ENCODE measurements around the gene KRT15. TPM values are rescaled to one million over a fixed set of nuclear protein-coding genes. Genes with fewer than 3 reads are reported as not detected.
A peak's percentile ranks its signal among the peaks of the same experiment; 100 is the strongest.

Gene KRT15
- total and polyA plus RNA-seq, 2 of the 4 experiments (the other 2 are of a cell fraction), result 2.9 to 5.3 TPM

DNA sequence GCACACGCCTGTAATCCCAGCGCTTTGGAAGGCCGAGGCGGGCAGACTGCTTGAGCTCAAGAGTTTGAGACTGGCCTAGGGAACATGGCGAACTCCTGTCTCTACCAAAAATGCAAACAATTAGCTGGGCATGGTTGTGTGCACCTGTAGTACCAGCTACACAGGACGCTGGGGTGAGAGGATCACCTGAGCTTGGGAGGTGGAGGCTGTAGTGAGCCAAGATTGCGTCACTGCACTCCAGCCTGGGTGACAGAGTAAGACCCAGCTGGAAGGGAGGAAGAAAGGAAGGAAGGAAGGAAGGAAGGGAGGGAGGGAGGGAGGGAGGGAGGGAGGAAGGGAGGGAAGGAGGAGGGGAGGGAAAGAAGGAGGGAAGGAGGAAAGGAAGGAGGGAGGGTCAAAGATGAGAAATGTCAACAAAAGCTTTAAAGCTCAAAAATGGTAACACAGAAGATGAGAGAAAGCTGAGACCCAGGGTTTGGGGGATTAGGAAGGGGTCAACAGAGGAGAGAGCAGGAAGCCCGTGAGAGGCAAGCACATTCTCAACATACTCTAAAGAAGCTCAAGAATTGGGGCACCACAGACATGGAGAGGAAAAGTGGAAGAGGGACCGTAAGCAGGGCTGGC, 14.4 kb upstream of the KRT15 start:
- Histone ChIP-seq H2BK15ac (ENCODE audit: low read depth, low read length) (no peak overlapping the region), H3K14ac (replicated peaks; ENCODE audit: low read depth, low read length) (no peak overlapping the region), H4K5ac (ENCODE audit: low read depth, low read length) (no peak overlapping the region), H3K27me3 (ENCODE audit: control insufficient read depth, insufficient read depth, low read length) (no peaks in the 10 kb centered on the region), H4K8ac (ENCODE audit: low read depth in 2 of 2, low read length in 2 of 2) (no peak overlapping the region), H2AK9ac (replicated peaks; ENCODE audit: low read depth, low read length, poor library complexity) (no peak overlapping the region), H3K9ac (ENCODE audit: low read depth, low read length) (no peak overlapping the region), H3K9me3 (ENCODE audit: control insufficient read depth, insufficient read depth, low read length) (no peaks in the 10 kb centered on the region), H2BK120ac (ENCODE audit: low read depth, low read length) (no peak overlapping the region), H3K9me1 (ENCODE audit: insufficient read depth, low read length) (peaks cover 21% of the 10 kb centered on the region), H4K91ac (ENCODE audit: insufficient read depth, low read depth, low read length) (no peak overlapping the region), H3K4me2 (ENCODE audit: low read depth, low read length) (no peak overlapping the region), H3K27ac (ENCODE audit: insufficient read depth, low read length) (no peak overlapping the region), H3K79me1 (ENCODE audit: low read depth in 1 of 2, low read length in 2 of 2) (no peaks in the 10 kb centered on the region), H2AK5ac (ENCODE audit: low read depth, low read length) (no peak overlapping the region), H3K4me3 (ENCODE audit: insufficient read depth, low read depth, low read length) (no peak overlapping the region), H3K36me3 (ENCODE audit: control insufficient read depth, insufficient read depth, low read length) (no peaks in the 10 kb centered on the region), H3K4ac (ENCODE audit: low read depth, low read length) (no peak overlapping the region), H4K20me1 (ENCODE audit: insufficient read depth, low read length) (no peaks in the 10 kb centered on the region), H3K18ac (ENCODE audit: low read depth, low read length) (no peak overlapping the region), H3K4me1 (ENCODE audit: control insufficient read depth, insufficient read depth, low read length) (peaks cover 16% of the 10 kb centered on the region), H2BK20ac (ENCODE audit: low read depth, low read length) (no peak overlapping the region), H2AFZ (replicated peaks; ENCODE audit: low read length, poor library complexity) (no peak overlapping the region), H2BK5ac (ENCODE audit: low read depth, low read length, poor library complexity, severe bottlenecking) (no peak overlapping the region), H3K56ac (ENCODE audit: extremely low read depth, insufficient read depth, low read length) (no peak overlapping the region), H3K23ac (ENCODE audit: low read depth, low read length) (no peak overlapping the region)
- 88% methylated on average over 6 of the region's 9 CpGs; no CpG with 5 or more reads in 1 of the 2 experiments for WGBS, 2 experiments (ENCODE audit: extremely low coverage in 2 of 2, insufficient read length in 1 of 2)
- CTCF ChIA-PET, result interaction anchor here (1.4 kb wide), 1 partner anchor 17 kb away, joined by 3 read pairs; no protein-coding TSS in a partner anchor
- TF ChIP-seq MAZ (IDR thresholded peaks at IDR 0.05; ENCODE audit: borderline replicate concordance, low read depth, low read length) (no peak), CEBPB (IDR thresholded peaks at IDR 0.05; ENCODE audit: low read depth, low read length) (0 out of 2 replicates have a peak, but pooled peaks have one; percentile 7), USF2 (IDR thresholded peaks at IDR 0.05; ENCODE audit: low read depth, low read length) (no peak)
- BruUV-seq (replicated peaks), result no TSS peak
- POLR2A ChIA-PET (ENCODE audit: unreplicated experiment), result no interaction called here
- in situ Hi-C loops (cut with MboI; ENCODE audit: low sequenced_read_pairs) (no loop called here), intact Hi-C loops (cut with micrococcal nuclease) (no loop called here), dilution Hi-C loops (cut with HindIII; ENCODE audit: low sequenced_read_pairs, unreplicated experiment) (no loop called here)
- DNase-seq (no peak), ATAC-seq (ENCODE audit: low read depth) (no peak)
